Myocyte (in vitro differentiated cells): ENCODE results near the gene AVPR1B. TPM values are rescaled to one million over a fixed set of nuclear protein-coding genes. Genes with fewer than 3 reads are reported as not detected.

Source experiments
- total RNA-seq: library from RNA; depleted of rRNA; stranded (reverse); fragments of >200 nt; gene quantifications from 2 replicates; pipeline ENCODE4 v1.2.3, GENCODE V29; 2014

The AVPR1B gene
- total RNA-seq, 1 donor from 2014 or later, result not detected

Other genes starting within 250 kb of the AVPR1B start
- 0.16 TPM in 1 of 2 replicates, not detected in the other for gene SLC26A9, start 173.9 kb downstream of the AVPR1B start, total RNA-seq
- gene RAB7B, start 114.0 kb downstream of the AVPR1B start, total RNA-seq, result 6.2 and 9.0 TPM in 2 replicates
- not detected in 2 replicates for gene CTSE, start 93.5 kb downstream of the AVPR1B start, total RNA-seq
- not detected in 2 replicates for gene RHEX, start 64.2 kb downstream of the AVPR1B start, total RNA-seq
- gene FAM72A, start 85.5 kb upstream of the AVPR1B start, total RNA-seq, result 0.21 and 2.5 TPM in 2 replicates
- gene SRGAP2, start 86.2 kb upstream of the AVPR1B start, total RNA-seq, result 44.4 and 64.6 TPM in 2 replicates